ENCODE results near the gene NEK10. TPM values are rescaled to one million over a fixed set of nuclear protein-coding genes. Genes with fewer than 3 reads are reported as not detected.

NEK10 gene
- total RNA-seq, 1 experiment from 2014 or later: 1.7 TPM

GRCh38 chr3:27319847-27320526 lies 49.2 kb downstream of the NEK10 start:
- Mint-ChIP-seq H3K4me3 (ENCODE audit: low read depth, unreplicated experiment) (no peak overlapping the region), H3K27ac (ENCODE audit: unreplicated experiment) (no peak overlapping the region), H3K27me3 (ENCODE audit: unreplicated experiment) (no peaks in the 10 kb centered on the region), H3K9me3 (ENCODE audit: low read depth, unreplicated experiment) (no peaks in the 10 kb centered on the region), H3K36me3 (ENCODE audit: insufficient read depth, unreplicated experiment) (no peaks in the 10 kb centered on the region), H3K4me1 (ENCODE audit: low read depth, unreplicated experiment) (peaks cover 8% of the 10 kb centered on the region)
- intact Hi-C loops (cut with micrococcal nuclease; ENCODE audit: unreplicated experiment): no loop called here
- no TSS peak for BruUV-seq (replicated peaks)
- DNase-seq: no peak
- TF ChIP-seq CTCF (IDR thresholded peaks at IDR 0.05; ENCODE audit: unreplicated experiment): no peak
- CTCF ChIA-PET: no interaction called here

DNA sequence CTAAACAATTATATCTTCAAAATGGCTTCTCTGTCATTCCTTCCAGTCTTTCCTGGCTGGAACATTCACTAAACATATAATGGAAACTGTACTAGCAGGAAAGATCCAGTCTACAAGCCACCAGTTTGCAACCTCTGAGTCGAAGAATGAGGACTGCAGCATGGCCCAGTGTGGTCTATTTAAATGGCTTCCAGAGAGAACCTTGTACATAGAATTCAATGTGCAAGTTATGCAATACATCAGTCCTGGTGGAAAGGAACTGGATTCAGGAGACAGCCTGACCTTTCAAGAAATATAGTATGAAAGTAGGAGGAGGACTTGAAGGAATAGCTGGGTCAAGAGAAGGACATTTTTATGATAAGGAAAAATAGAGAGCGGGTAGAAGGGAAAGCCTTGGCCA lies 49.9 kb downstream of the NEK10 start:
- Mint-ChIP-seq H3K4me1 (ENCODE audit: low read depth, unreplicated experiment) (peaks cover 2% of the 10 kb centered on the region), H3K9me3 (ENCODE audit: low read depth, unreplicated experiment) (no peaks in the 10 kb centered on the region), H3K27me3 (ENCODE audit: unreplicated experiment) (no peaks in the 10 kb centered on the region), H3K4me3 (ENCODE audit: low read depth, unreplicated experiment) (no peak overlapping the region), H3K27ac (ENCODE audit: unreplicated experiment) (no peak overlapping the region), H3K36me3 (ENCODE audit: insufficient read depth, unreplicated experiment) (no peaks in the 10 kb centered on the region)
- no peak for TF ChIP-seq CTCF (IDR thresholded peaks at IDR 0.05; ENCODE audit: unreplicated experiment)
- no peak for DNase-seq
- intact Hi-C loops (cut with micrococcal nuclease; ENCODE audit: unreplicated experiment): no loop called here
- CTCF ChIA-PET: no interaction called here
- BruUV-seq (replicated peaks): no TSS peak

GRCh38 chr3:27317096-27317495 lies 52.1 kb downstream of the NEK10 start:
- H3K36me3 Mint-ChIP-seq (ENCODE audit: insufficient read depth, unreplicated experiment): no peaks in the 10 kb centered on the region
- CTCF ChIA-PET: no interaction called here
- TF ChIP-seq CTCF (IDR thresholded peaks at IDR 0.05; ENCODE audit: unreplicated experiment): no peak
- no TSS peak for BruUV-seq (replicated peaks)
- H3K4me3 Mint-ChIP-seq (ENCODE audit: low read depth, unreplicated experiment): no peak overlapping the region
- H3K27me3 Mint-ChIP-seq (ENCODE audit: unreplicated experiment): no peaks in the 10 kb centered on the region
- H3K4me1 Mint-ChIP-seq (ENCODE audit: low read depth, unreplicated experiment): no peaks in the 10 kb centered on the region
- no peak for DNase-seq
- no peak overlapping the region for H3K27ac Mint-ChIP-seq (ENCODE audit: unreplicated experiment)
- intact Hi-C loops (cut with micrococcal nuclease; ENCODE audit: unreplicated experiment): no loop called here
- H3K9me3 Mint-ChIP-seq (ENCODE audit: low read depth, unreplicated experiment): no peaks in the 10 kb centered on the region

DNA sequence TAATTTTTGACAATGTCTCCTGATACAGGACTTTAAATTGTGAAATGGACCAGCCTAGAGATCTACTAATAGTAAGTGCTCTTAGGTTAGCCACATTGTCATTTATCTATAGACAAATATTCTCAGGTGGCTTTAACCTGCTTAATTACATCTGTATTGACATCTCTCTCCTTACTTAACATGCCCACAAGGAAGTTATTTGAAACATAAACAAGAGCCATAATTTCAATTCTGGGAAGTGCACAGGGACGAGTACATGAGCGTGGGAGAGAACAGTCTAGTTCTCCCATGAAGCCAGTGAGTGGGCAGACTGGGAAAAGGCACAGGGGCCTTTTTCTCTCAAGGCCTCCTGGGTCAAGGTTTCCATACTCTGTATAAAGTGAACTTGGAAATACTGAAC lies 54.2 kb downstream of the NEK10 start:
- Mint-ChIP-seq H3K4me3 (ENCODE audit: low read depth, unreplicated experiment) (no peak overlapping the region), H3K27ac (ENCODE audit: unreplicated experiment) (no peak overlapping the region), H3K4me1 (ENCODE audit: low read depth, unreplicated experiment) (no peaks in the 10 kb centered on the region), H3K36me3 (ENCODE audit: insufficient read depth, unreplicated experiment) (no peaks in the 10 kb centered on the region), H3K27me3 (ENCODE audit: unreplicated experiment) (no peaks in the 10 kb centered on the region), H3K9me3 (ENCODE audit: low read depth, unreplicated experiment) (no peaks in the 10 kb centered on the region)
- no peak for DNase-seq
- no peak for TF ChIP-seq CTCF (IDR thresholded peaks at IDR 0.05; ENCODE audit: unreplicated experiment)
- intact Hi-C loops (cut with micrococcal nuclease; ENCODE audit: unreplicated experiment): no loop called here
- CTCF ChIA-PET: no interaction called here
- BruUV-seq (replicated peaks): no TSS peak
